HepG2 (cell line): ENCODE data around the gene TRIM66. TPM values are rescaled to one million over a fixed set of nuclear protein-coding genes. Genes with fewer than 3 reads are reported as not detected.

ENCODE experiments used
- ATAC-seq: fragments of 200-7000 bp; cut with Tn5 transposase; 3 replicates; pipeline ENCODE4 v1.9.1; 2020; ENCODE audit warnings: mild to moderate bottlenecking, moderate library complexity
- BruUV-seq: library from RNA; stranded (reverse); fragments of 400-500 nt; replicated peaks from 2 replicates; lab custom pipeline; 2021; lab: Mats Ljungman, UMichigan
- CTCF ChIA-PET: fragments of 300-600 bp; formaldehyde crosslinking; extraction: SDS; loops from one replicate; lab custom pipeline; 2021; ENCODE audit warnings: low total read pairs, inconsistent platforms, low intra/inter-chr PET ratio; lab: Yijun Ruan, JAX
- POLR2A ChIA-PET: fragments of 350-600 bp; sonication (Branson Sonifier 250); formaldehyde crosslinking; loops from one replicate; lab custom pipeline; 2020; ENCODE audit warnings: antibody characterized with exemption, inconsistent platforms; lab: Yijun Ruan, JAX
- DNase-seq: peaks from one replicate; pipeline ENCODE4 v3.0.0-alpha.2; 2015; ENCODE audit warnings: low spot score
- FAIRE-seq: peaks from 3 replicates; lab custom pipeline; 2011; peaks lifted over from hg19 to GRCh38; lab: Jason Lieb, UNC
- H2AFZ ChIP-seq: one replicate; pipeline ENCODE4 v1.6.1; 2011; ENCODE audit warnings: low read length, inconsistent platforms
- H3K27ac ChIP-seq: fragments of 300-600 bp; 3 replicates; pipeline ENCODE4 v1.8.0; 2011; ENCODE audit warnings: mixed run types, mild to moderate bottlenecking, mixed read lengths, low read length, inconsistent platforms; ENCODE audit not compliant: insufficient read depth; ENCODE audit errors: extremely low read length
- H3K27me3 ChIP-seq, 2 experiments: fragments of 200-600 bp in 1 of 2; 2 replicates in 1 of 2; 3 replicates in 1 of 2; pipeline versions ENCODE4 v1.6.0 to v1.8.0; 2011; ENCODE audit warnings: low read length in 2 of 2, mild to moderate bottlenecking in 2 of 2, moderate library complexity in 2 of 2, inconsistent platforms in 1 of 2; ENCODE audit not compliant: insufficient read depth in 2 of 2, control insufficient read depth in 1 of 2
- H3K36me3 ChIP-seq, 2 experiments: fragments of 200-600 bp in 1 of 2; replicated peaks in 1 of 2; 2 replicates in 1 of 2; 3 replicates in 1 of 2; pipeline versions ENCODE4 v1.5.1 to v1.8.0; 2011; ENCODE audit warnings: low read length in 2 of 2, inconsistent platforms in 1 of 2; ENCODE audit not compliant: insufficient read depth in 2 of 2, control insufficient read depth in 1 of 2
- H3K4me1 ChIP-seq: 2 replicates; pipeline ENCODE4 v1.5.1; 2012; ENCODE audit warnings: low read length, inconsistent platforms; ENCODE audit not compliant: insufficient read depth
- H3K4me2 ChIP-seq: 2 replicates; pipeline ENCODE4 v1.6.0; 2011; ENCODE audit warnings: low read depth, low read length, inconsistent platforms
- H3K4me3 ChIP-seq, 3 experiments: fragments of 200-600 bp in 1 of 3; sonication (generic), shearing (Covaris generic) in 1 of 3; replicated peaks in 1 of 3; 2 replicates each; pipeline ENCODE4 v1.5.1; 2011 to 2016; ENCODE audit warnings: low read length in 3 of 3, inconsistent platforms in 2 of 3, low read depth in 2 of 3, mild to moderate bottlenecking in 2 of 3, control low read depth in 1 of 3, mixed read lengths in 1 of 3; ENCODE audit not compliant: insufficient read depth in 1 of 3
- H3K79me2 ChIP-seq: one replicate; pipeline ENCODE4 v1.6.1; 2011; ENCODE audit warnings: low read length, inconsistent platforms; ENCODE audit not compliant: insufficient read depth
- H3K9ac ChIP-seq: 2 replicates; pipeline ENCODE4 v1.6.0; 2011; ENCODE audit warnings: mild to moderate bottlenecking, low read depth, low read length, inconsistent platforms; ENCODE audit not compliant: insufficient read depth
- H3K9me3 ChIP-seq: 2 replicates; pipeline ENCODE4 v1.5.1; 2012; ENCODE audit warnings: mild to moderate bottlenecking, low read length
- H4K20me1 ChIP-seq: 2 replicates; pipeline ENCODE4 v1.6.0; 2011; ENCODE audit warnings: inconsistent platforms, mild to moderate bottlenecking, low read length, moderate library complexity; ENCODE audit not compliant: insufficient read depth
- ELF1 ChIP-seq: sonication (generic); formaldehyde crosslinking; IDR thresholded peaks from 2 replicates; pipeline ENCODE4 v1.4.0; 2020; ENCODE audit warnings: missing genetic modification reagents
- FOXC1 ChIP-seq: sonication (generic); formaldehyde crosslinking; IDR thresholded peaks from 2 replicates; pipeline ENCODE4 v1.8.0; 2022; ENCODE audit warnings: mild to moderate bottlenecking, missing genetic modification reagents, borderline replicate concordance
- HDAC6 ChIP-seq: fragments of 200-600 bp; sonication (generic); IDR thresholded peaks from 2 replicates; pipeline ENCODE4 v1.7.0; 2017; ENCODE audit warnings: mild to moderate bottlenecking, antibody characterized with exemption, low read length, low read depth
- ISL2 ChIP-seq: sonication (generic); formaldehyde crosslinking; IDR thresholded peaks from 2 replicates; pipeline ENCODE4 v1.5.0; 2020; ENCODE audit warnings: missing genetic modification reagents
- KDM4B ChIP-seq: sonication (generic); formaldehyde crosslinking; IDR thresholded peaks from 2 replicates; pipeline ENCODE4 v1.4.0; 2020; ENCODE audit warnings: missing genetic modification reagents
- KLF16 ChIP-seq, 2 experiments: sonication (generic) in 1 of 2; formaldehyde crosslinking in 1 of 2; IDR thresholded peaks; 2 replicates each; pipeline versions ENCODE4 v1.6.1 to v1.8.0; 2016 to 2023; ENCODE audit warnings: missing genetic modification reagents in 2 of 2, missing compliant biosample characterization in 1 of 2
- KLF6 ChIP-seq: IDR thresholded peaks from 2 replicates; pipeline ENCODE4 v1.8.0; 2016; ENCODE audit warnings: missing biosample characterization, missing genetic modification reagents
- MBNL3 ChIP-seq: fragments of 250-450 bp; sonication (Bioruptor Pico); conservative IDR thresholded peaks from 2 replicates; pipeline ENCODE4 v1.8.0; 2022; ENCODE audit warnings: mild to moderate bottlenecking, inconsistent platforms
- MTA3 ChIP-seq: sonication (generic); formaldehyde crosslinking; IDR thresholded peaks from 2 replicates; pipeline ENCODE4 v1.4.0; 2020; ENCODE audit warnings: missing genetic modification reagents
- ZNF607 ChIP-seq: sonication (generic); formaldehyde crosslinking; IDR thresholded peaks from 2 replicates; pipeline ENCODE4 v1.5.1; 2020; ENCODE audit warnings: missing genetic modification reagents, mild to moderate bottlenecking, borderline replicate concordance
- ZSCAN22 ChIP-seq: sonication (generic); formaldehyde crosslinking; IDR thresholded peaks from 2 replicates; pipeline ENCODE4 v1.4.0; 2020; ENCODE audit warnings: mild to moderate bottlenecking, missing genetic modification reagents
- ZUFSP ChIP-seq: sonication (generic); formaldehyde crosslinking; IDR thresholded peaks from 2 replicates; pipeline ENCODE4 v1.9.0; 2021; ENCODE audit warnings: missing genetic modification reagents, mild to moderate bottlenecking, borderline replicate concordance
- WGBS: methylation state at CpG from one replicate; pipeline ENCODE4 v1.1.6; 2017; ENCODE audit warnings: low lambda C conversion rate; 5-methylcytosine and 5-hydroxymethylcytosine counted together
- in situ Hi-C: cut with HindIII; loops from 2 replicates; pipeline ENCODE4 v1.10.0; 2017; ENCODE audit warnings: low pct_unique_long_range_greater_than_20kb; ENCODE audit not compliant: extremely low pct_ligation_motif_present
- intact Hi-C: fragments of 100-400 bp; cut with micrococcal nuclease; formaldehyde crosslinking; loops from one replicate; pipeline ENCODE4 v1.10.0; 2022; ENCODE audit not compliant: unreplicated experiment
- polyA plus RNA-seq, 8 experiments: library from polyadenylated mRNA; depleted of rRNA in 3 of 8; stranded (reverse) in 7 of 8; unstranded in 1 of 8; fragments of >200 nt; fragmentation: Illumina TruSeq in 4 of 8; extraction: Trizol in 4 of 8; gene quantifications; 2 replicates each; pipeline versions ENCODE4 v1.2.1 to v1.2.3, GENCODE V29; 2011 to 2016; ENCODE audit warnings: low read depth in 4 of 8, missing spikeins in 1 of 8, mixed read lengths in 1 of 8; ENCODE audit not compliant: insufficient read depth in 1 of 8
- total RNA-seq, 5 experiments: library from RNA; depleted of rRNA; stranded (reverse); fragments of >200 nt; fragmentation: Illumina TruSeq; extraction: Trizol; gene quantifications; 2 replicates each; pipeline ENCODE4 v1.2.3, GENCODE V29; 2016; ENCODE audit warnings: low read depth in 1 of 5
- TF ChIP-seq, protein P1 (sequence below): sonication (generic); formaldehyde crosslinking; IDR thresholded peaks from 2 replicates; pipeline ENCODE4 v1.5.0; 2020; ENCODE audit warnings: mild to moderate bottlenecking, missing genetic modification reagents
- TF ChIP-seq, protein P2 (sequence below): sonication (generic); formaldehyde crosslinking; IDR thresholded peaks from 2 replicates; pipeline ENCODE4 v1.4.0; 2020; ENCODE audit warnings: mild to moderate bottlenecking, missing genetic modification reagents
- TF ChIP-seq, protein P3 (sequence below): sonication (generic); formaldehyde crosslinking; IDR thresholded peaks from 2 replicates; pipeline ENCODE4 v1.8.0; 2023; ENCODE audit warnings: mild to moderate bottlenecking, missing genetic modification reagents
- TF ChIP-seq, protein P4 (sequence below): fragments of 450-650 bp; IDR thresholded peaks from 2 replicates; pipeline ENCODE4 v1.6.1; 2016

TRIM66 gene
- total and polyA plus RNA-seq, 2 of the 13 experiments (the other 11 are each of a cell fraction or from before 2014, with no cell fraction given) = 4.9 to 6.1 TPM

DNA sequence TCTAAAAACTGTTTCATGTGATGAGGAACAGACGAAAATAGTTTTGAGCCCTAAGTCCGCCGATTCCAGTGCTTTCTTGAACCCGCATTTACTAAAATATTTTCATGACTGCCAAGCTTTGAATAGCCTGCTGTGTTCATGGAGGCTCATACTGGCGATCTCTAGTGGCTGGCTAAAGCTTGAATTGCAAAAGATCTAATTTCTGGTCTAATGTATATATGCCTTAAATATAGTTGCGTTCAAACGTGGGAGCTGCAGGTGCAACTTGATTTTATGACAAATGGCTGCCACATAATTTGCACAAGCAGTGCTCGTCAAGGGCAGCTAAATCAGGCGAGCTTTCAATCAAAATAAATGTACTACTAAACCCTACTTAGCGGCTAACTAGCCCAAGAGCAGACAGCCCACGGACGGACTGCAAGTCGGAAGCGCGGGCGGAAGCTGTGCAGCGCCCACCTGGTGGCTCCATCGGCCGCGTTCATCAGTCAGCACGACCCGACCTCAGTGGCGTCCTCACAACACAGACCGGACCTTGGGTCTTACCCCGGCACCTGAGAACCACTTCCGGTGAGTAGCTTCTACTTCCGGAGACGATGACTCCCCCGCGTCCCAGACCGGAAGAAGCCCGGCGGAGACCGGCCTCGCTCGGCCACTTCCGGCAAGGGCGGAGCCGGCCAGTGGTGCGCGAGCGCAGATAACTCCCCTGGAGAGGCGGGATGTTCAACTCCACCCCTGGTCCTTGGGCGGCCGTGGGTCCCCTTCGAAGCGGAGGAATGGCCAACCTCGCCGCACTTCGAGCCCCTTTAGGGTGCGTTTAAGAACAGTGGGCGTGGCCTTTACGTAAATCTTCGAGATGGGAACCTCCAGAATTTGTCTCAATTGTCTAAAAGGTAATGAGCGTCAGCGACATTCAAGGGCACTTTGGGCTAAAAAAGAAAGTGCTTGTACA, 6.2 kb upstream of the TRIM66 start:
- FAIRE-seq (peak; percentile 68), DNase-seq (peak; percentile 96), ATAC-seq (peak; percentile 87)
- POLR2A ChIA-PET = interaction anchor here (0.5 to 3.1 kb wide), 20 partner anchors 8 to 877 kb away, joined by 3 to 47 read pairs (median 3); partner anchors contain the start of gene TMEM9B
- no peaks in the 10 kb centered on the region for H3K27me3 ChIP-seq
- H3K36me3 ChIP-seq = peaks cover 14 to 39% of the 10 kb centered on the region in 2 experiments
- H3K4me1 ChIP-seq = peaks cover 60% of the 10 kb centered on the region
- H3K9ac ChIP-seq = peak overlapping the region; percentile 60
- peak overlapping the region; percentile 71 for H3K27ac ChIP-seq
- no peak overlapping the region for H2AFZ ChIP-seq
- in situ Hi-C loops (loop anchor here (25.0 kb wide), 1 partner anchor 274 kb away; the partner anchor contains the start of gene TMEM9B), intact Hi-C loops (loop anchor here (1.0 to 5.0 kb wide), 3 partner anchors 106 to 274 kb away; partner anchors contain the start of gene TMEM9B)
- CTCF ChIA-PET = interaction anchor here (0.7 to 1.0 kb wide), 2 partner anchors 106 to 125 kb away, joined by 3 read pairs; no protein-coding TSS in a partner anchor
- peak overlapping the region; percentile 42 to 64 (median 48); a peak in 5 of 6 replicates for H3K4me3 ChIP-seq
- H3K4me2 ChIP-seq = peak overlapping the region; percentile 85
- TSS peak; percentile 81 for BruUV-seq
- H3K9me3 ChIP-seq = no peaks in the 10 kb centered on the region
- 25% methylated on average over 14 of the region's 56 CpGs for WGBS
- peaks cover 22% of the 10 kb centered on the region for H4K20me1 ChIP-seq
- H3K79me2 ChIP-seq = peaks cover 16% of the 10 kb centered on the region
- peak; percentile 69 for TF ChIP-seq KDM4B (CRISPR knock-in tag)
- TF ChIP-seq, protein P1, sequence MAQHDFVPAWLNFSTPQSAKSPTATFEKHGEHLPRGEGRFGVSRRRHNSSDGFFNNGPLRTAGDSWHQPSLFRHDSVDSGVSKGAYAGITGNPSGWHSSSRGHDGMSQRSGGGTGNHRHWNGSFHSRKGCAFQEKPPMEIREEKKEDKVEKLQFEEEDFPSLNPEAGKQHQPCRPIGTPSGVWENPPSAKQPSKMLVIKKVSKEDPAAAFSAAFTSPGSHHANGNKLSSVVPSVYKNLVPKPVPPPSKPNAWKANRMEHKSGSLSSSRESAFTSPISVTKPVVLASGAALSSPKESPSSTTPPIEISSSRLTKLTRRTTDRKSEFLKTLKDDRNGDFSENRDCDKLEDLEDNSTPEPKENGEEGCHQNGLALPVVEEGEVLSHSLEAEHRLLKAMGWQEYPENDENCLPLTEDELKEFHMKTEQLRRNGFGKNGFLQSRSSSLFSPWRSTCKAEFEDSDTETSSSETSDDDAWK (CRISPR knock-in tag) = no peak
- TF ChIP-seq KLF6 (CRISPR knock-in tag) = no peak
- peak; percentile 98 for TF ChIP-seq ELF1 (CRISPR knock-in tag)
- TF ChIP-seq, protein P2, sequence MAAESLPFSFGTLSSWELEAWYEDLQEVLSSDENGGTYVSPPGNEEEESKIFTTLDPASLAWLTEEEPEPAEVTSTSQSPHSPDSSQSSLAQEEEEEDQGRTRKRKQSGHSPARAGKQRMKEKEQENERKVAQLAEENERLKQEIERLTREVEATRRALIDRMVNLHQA (CRISPR knock-in tag) = no peak
- peak; percentile 75 for TF ChIP-seq ISL2 (CRISPR knock-in tag)
- no peak for TF ChIP-seq MBNL3 (CRISPR knock-in tag)
- no peak for TF ChIP-seq ZSCAN22
- no peak for TF ChIP-seq ZUFSP (CRISPR knock-in tag)
- TF ChIP-seq, protein P3, sequence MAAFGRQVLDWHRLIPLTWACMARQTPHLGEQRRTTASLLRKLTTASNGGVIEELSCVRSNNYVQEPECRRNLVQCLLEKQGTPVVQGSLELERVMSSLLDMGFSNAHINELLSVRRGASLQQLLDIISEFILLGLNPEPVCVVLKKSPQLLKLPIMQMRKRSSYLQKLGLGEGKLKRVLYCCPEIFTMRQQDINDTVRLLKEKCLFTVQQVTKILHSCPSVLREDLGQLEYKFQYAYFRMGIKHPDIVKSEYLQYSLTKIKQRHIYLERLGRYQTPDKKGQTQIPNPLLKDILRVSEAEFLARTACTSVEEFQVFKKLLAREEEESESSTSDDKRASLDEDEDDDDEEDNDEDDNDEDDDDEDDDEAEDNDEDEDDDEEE (CRISPR knock-in tag) = no peak
- TF ChIP-seq ZNF607 (CRISPR knock-in tag) = peak; percentile 35; the same call in 1 of the 2 replicates
- TF ChIP-seq MTA3 = no peak
- TF ChIP-seq FOXC1 (CRISPR knock-in tag) = peak; percentile 71; the same call in 1 of the 2 replicates
- no peak for TF ChIP-seq HDAC6
- TF ChIP-seq, protein P4, sequence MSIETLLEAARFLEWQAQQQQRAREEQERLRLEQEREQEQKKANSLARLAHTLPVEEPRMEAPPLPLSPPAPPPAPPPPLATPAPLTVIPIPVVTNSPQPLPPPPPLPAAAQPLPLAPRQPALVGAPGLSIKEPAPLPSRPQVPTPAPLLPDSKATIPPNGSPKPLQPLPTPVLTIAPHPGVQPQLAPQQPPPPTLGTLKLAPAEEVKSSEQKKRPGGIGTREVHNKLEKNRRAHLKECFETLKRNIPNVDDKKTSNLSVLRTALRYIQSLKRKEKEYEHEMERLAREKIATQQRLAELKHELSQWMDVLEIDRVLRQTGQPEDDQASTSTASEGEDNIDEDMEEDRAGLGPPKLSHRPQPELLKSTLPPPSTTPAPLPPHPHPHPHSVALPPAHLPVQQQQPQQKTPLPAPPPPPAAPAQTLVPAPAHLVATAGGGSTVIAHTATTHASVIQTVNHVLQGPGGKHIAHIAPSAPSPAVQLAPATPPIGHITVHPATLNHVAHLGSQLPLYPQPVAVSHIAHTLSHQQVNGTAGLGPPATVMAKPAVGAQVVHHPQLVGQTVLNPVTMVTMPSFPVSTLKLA = peak; percentile 29; the same call in 1 of the 2 replicates
- TF ChIP-seq KLF16 (CRISPR knock-in tag; IDR thresholded peaks at IDR 0.05) = no peak; a peak in 1 of 4 replicates
